K562 (cell line): ENCODE measurements around the gene ILKAP. TPM values are rescaled to one million over a fixed set of nuclear protein-coding genes. Genes with fewer than 3 reads are reported as not detected.
A peak's percentile ranks its signal among the peaks of the same experiment; 100 is the strongest.

ENCODE experiments used
- CBX8 ChIP-seq: fragments of 200-600 bp; sonication (generic); IDR thresholded peaks from 2 replicates; pipeline ENCODE4 v1.6.1; 2012; ENCODE audit warnings: borderline replicate concordance, mixed run types, low read depth, mild to moderate bottlenecking, moderate library complexity, mixed read lengths, low read length, control low read depth, inconsistent platforms; ENCODE audit not compliant: poor library complexity, severe bottlenecking; ENCODE audit errors: extremely low read depth
- COPS2 ChIP-seq: fragments of 450-650 bp; conservative IDR thresholded peaks from 2 replicates; pipeline ENCODE4 v1.6.1; 2016; ENCODE audit warnings: mild to moderate bottlenecking, moderate library complexity
- CREB3 ChIP-seq: fragments of 450-650 bp; conservative IDR thresholded peaks from 2 replicates; pipeline ENCODE4 v1.6.1; 2016; ENCODE audit warnings: missing genetic modification characterization, low read depth, mild to moderate bottlenecking, missing compliant biosample characterization, moderate library complexity
- DACH1 ChIP-seq: fragments of 450-650 bp; IDR thresholded peaks from 2 replicates; pipeline ENCODE4 v1.6.1; 2018; ENCODE audit not compliant: partially characterized antibody
- DDX20 ChIP-seq: fragments of 450-650 bp; IDR thresholded peaks from 2 replicates; pipeline ENCODE4 v1.6.1; 2016; ENCODE audit warnings: missing genetic modification characterization, low read depth, mild to moderate bottlenecking, missing compliant biosample characterization, moderate library complexity
- DPF2 ChIP-seq: fragments of 450-650 bp; IDR thresholded peaks from 2 replicates; pipeline ENCODE4 v1.6.1; 2016
- ERF ChIP-seq: fragments of 450-650 bp; formaldehyde crosslinking; IDR thresholded peaks from 2 replicates; pipeline ENCODE4 v1.4.0; 2020; ENCODE audit warnings: mild to moderate bottlenecking, mixed read lengths
- GTF2E2 ChIP-seq: fragments of 200-800 bp; sonication (Bioruptor generic); IDR thresholded peaks from 2 replicates; pipeline ENCODE4 v1.6.1; 2016; ENCODE audit warnings: missing genetic modification characterization, missing compliant biosample characterization
- IRF2 ChIP-seq: sonication (generic); formaldehyde crosslinking; IDR thresholded peaks from 2 replicates; pipeline ENCODE4 v1.8.1; 2022; ENCODE audit warnings: mild to moderate bottlenecking, missing genetic modification reagents
- KDM2B ChIP-seq: fragments of 250-450 bp; sonication (Bioruptor Pico); IDR thresholded peaks from 2 replicates; pipeline ENCODE4 v1.8.0; 2021; ENCODE audit warnings: mild to moderate bottlenecking, moderate library complexity
- KHSRP ChIP-seq: fragments of 450-650 bp; IDR thresholded peaks from 2 replicates; pipeline ENCODE4 v1.6.1; 2017
- KLF1 ChIP-seq: fragments of 450-650 bp; IDR thresholded peaks from 2 replicates; pipeline ENCODE4 v1.6.1; 2016; ENCODE audit warnings: missing genetic modification characterization, missing compliant biosample characterization
- STAT5A ChIP-seq: IDR thresholded peaks from 2 replicates; pipeline ENCODE4 v1.6.1; 2012; ENCODE audit warnings: low read length, inconsistent platforms, borderline replicate concordance
- TCF7 ChIP-seq: sonication (generic); IDR thresholded peaks from 2 replicates; pipeline ENCODE4 v1.6.1; 2016; ENCODE audit warnings: antibody characterized with exemption, borderline replicate concordance
- TCFL5 ChIP-seq: fragments of 250-450 bp; sonication (Bioruptor Pico); conservative IDR thresholded peaks from 2 replicates; pipeline ENCODE4 v1.6.1; 2021; ENCODE audit warnings: mild to moderate bottlenecking, moderate library complexity, matching md5 sums
- ZNF224 ChIP-seq: sonication (generic); formaldehyde crosslinking; IDR thresholded peaks from 2 replicates; pipeline ENCODE4 v1.8.0; 2022; ENCODE audit warnings: mild to moderate bottlenecking, missing genetic modification reagents
- ZNF511 ChIP-seq: sonication (generic); formaldehyde crosslinking; IDR thresholded peaks from 2 replicates; pipeline ENCODE4 v1.8.0; 2022; ENCODE audit warnings: mild to moderate bottlenecking, missing genetic modification reagents
- ZZZ3 ChIP-seq: fragments of 450-650 bp; IDR thresholded peaks from 2 replicates; pipeline ENCODE4 v1.6.1; 2016; ENCODE audit warnings: antibody characterized with exemption, mild to moderate bottlenecking, moderate library complexity
- polyA plus RNA-seq, 8 experiments: library from polyadenylated mRNA; depleted of rRNA in 4 of 8; stranded (reverse) in 5 of 8; unstranded in 3 of 8; fragments of >200 nt; fragmentation: Nextera tagmentation in 2 of 8; fragmentation: Illumina TruSeq in 1 of 8; extraction: Ambion mirVana in 2 of 8; extraction: Trizol in 1 of 8; gene quantifications; 2 replicates each; pipeline versions ENCODE4 v1.2.1 to v1.2.3, GENCODE V29; 2011 to 2014; ENCODE audit warnings: inconsistent platforms in 1 of 8, missing spikeins in 1 of 8
- total RNA-seq, 7 experiments: library from RNA; depleted of rRNA in 6 of 7; stranded (reverse); fragments of >200 nt in 6 of 7; fragmentation: Illumina TruSeq in 2 of 7; extraction: Trizol in 2 of 7; gene quantifications; 2 replicates each; pipeline versions ENCODE4 v1.2.1 to v1.2.3, GENCODE V29; 2011 to 2021; ENCODE audit warnings: low replicate concordance in 1 of 7
- TF ChIP-seq, protein P1 (sequence below): sonication (generic); formaldehyde crosslinking; IDR thresholded peaks from 2 replicates; pipeline ENCODE4 v1.8.0; 2022; ENCODE audit warnings: mild to moderate bottlenecking, missing genetic modification reagents
- TF ChIP-seq, protein P2 (sequence below): fragments of 250-450 bp; sonication (Bioruptor Pico); IDR thresholded peaks from 2 replicates; pipeline ENCODE4 v1.5.0; 2022; ENCODE audit warnings: mild to moderate bottlenecking
- TF ChIP-seq, protein P3 (sequence below): fragments of 450-650 bp; IDR thresholded peaks from one replicate; pipeline ENCODE4 v1.6.1; 2018; ENCODE audit warnings: mild to moderate bottlenecking, moderate library complexity; ENCODE audit not compliant: partially characterized antibody
- TF ChIP-seq, protein P4 (sequence below): fragments of 250-450 bp; sonication (Bioruptor Pico); IDR thresholded peaks from 2 replicates; pipeline ENCODE4 v1.4.0; 2020

ILKAP gene
- total and polyA plus RNA-seq, 9 of the 15 experiments (the other 6 are each of a cell fraction or from before 2014, with no cell fraction given) = 3.1 to 43.9 (median 20.7) TPM

GRCh38 chr2:238238766-238239542 lies 35.5 kb upstream of the ILKAP start (continued):
- TF ChIP-seq KDM2B (CRISPR knock-in tag) (no peak), ZZZ3 (no peak), IRF2 (CRISPR knock-in tag) (peak; percentile 96), COPS2 (no peak), KHSRP (no peak), DACH1 (no peak), CBX8 (no peak), STAT5A (no peak), ZNF224 (CRISPR knock-in tag) (peak; percentile 94), GTF2E2 (tag) (no peak), KLF1 (tag) (no peak; the same call in 1 of the 2 replicates), DDX20 (tag) (no peak), DPF2 (no peak), CREB3 (tag) (peak; percentile 59; the same call in 1 of the 2 replicates), TCFL5 (CRISPR knock-in tag) (no peak), ZNF511 (CRISPR knock-in tag) (peak; percentile 99), ERF (CRISPR knock-in tag) (no peak), TCF7 (no peak)
- TF ChIP-seq, protein P1, sequence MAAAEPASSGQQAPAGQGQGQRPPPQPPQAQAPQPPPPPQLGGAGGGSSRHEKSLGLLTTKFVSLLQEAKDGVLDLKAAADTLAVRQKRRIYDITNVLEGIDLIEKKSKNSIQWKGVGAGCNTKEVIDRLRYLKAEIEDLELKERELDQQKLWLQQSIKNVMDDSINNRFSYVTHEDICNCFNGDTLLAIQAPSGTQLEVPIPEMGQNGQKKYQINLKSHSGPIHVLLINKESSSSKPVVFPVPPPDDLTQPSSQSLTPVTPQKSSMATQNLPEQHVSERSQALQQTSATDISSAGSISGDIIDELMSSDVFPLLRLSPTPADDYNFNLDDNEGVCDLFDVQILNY = peak; percentile 98
- TF ChIP-seq, protein P2, sequence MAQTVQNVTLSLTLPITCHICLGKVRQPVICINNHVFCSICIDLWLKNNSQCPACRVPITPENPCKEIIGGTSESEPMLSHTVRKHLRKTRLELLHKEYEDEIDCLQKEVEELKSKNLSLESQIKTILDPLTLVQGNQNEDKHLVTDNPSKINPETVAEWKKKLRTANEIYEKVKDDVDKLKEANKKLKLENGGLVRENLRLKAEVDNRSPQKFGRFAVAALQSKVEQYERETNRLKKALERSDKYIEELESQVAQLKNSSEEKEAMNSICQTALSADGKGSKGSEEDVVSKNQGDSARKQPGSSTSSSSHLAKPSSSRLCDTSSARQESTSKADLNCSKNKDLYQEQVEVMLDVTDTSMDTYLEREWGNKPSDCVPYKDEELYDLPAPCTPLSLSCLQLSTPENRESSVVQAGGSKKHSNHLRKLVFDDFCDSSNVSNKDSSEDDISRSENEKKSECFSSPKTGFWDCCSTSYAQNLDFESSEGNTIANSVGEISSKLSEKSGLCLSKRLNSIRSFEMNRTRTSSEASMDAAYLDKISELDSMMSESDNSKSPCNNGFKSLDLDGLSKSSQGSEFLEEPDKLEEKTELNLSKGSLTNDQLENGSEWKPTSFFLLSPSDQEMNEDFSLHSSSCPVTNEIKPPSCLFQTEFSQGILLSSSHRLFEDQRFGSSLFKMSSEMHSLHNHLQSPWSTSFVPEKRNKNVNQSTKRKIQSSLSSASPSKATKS (CRISPR knock-in tag) = no peak
- TF ChIP-seq, protein P3, sequence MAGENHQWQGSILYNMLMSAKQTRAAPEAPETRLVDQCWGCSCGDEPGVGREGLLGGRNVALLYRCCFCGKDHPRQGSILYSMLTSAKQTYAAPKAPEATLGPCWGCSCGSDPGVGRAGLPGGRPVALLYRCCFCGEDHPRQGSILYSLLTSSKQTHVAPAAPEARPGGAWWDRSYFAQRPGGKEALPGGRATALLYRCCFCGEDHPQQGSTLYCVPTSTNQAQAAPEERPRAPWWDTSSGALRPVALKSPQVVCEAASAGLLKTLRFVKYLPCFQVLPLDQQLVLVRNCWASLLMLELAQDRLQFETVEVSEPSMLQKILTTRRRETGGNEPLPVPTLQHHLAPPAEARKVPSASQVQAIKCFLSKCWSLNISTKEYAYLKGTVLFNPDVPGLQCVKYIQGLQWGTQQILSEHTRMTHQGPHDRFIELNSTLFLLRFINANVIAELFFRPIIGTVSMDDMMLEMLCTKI = no peak
- TF ChIP-seq, protein P4, sequence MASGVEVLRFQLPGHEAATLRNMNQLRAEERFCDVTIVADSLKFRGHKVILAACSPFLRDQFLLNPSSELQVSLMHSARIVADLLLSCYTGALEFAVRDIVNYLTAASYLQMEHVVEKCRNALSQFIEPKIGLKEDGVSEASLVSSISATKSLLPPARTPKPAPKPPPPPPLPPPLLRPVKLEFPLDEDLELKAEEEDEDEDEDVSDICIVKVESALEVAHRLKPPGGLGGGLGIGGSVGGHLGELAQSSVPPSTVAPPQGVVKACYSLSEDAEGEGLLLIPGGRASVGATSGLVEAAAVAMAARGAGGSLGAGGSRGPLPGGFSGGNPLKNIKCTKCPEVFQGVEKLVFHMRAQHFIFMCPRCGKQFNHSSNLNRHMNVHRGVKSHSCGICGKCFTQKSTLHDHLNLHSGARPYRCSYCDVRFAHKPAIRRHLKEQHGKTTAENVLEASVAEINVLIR (CRISPR knock-in tag) = no peak
